ENCODE results near the gene RER1. TPM values are rescaled to one million over a fixed set of nuclear protein-coding genes. Genes with fewer than 3 reads are reported as not detected.
"Not testable (repeated sequence)": the region's sequence is repeated elsewhere in the genome, so short reads cannot be mapped to it uniquely, and the experiment has no call there.

RER1 gene
- total RNA-seq, 1 experiment from 2014 or later: 55.7 TPM

DNA sequence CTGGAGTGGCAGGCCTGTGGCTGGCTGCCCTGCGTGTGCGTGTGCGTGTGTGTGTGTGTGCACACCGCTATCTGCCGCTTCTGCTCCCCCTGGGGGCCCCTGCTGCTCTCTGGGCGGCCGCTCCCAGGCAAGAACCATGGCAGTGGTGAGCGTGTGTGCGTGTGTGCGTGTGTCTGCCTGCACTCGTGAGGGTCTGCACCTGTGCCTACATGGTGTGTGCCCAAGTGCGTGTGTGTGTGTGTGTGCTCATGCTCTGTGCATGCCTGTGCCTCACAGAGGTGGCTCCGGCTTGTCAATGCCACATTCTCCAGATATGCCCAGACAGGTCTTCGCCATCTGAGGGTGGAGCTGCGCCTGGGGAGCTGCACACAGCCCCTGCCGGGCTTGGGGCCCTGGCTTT is 39.5 kb downstream of the RER1 start:
- in situ Hi-C loops (cut with HindIII; ENCODE audit: low pct_unique_long_range_greater_than_20kb, low sequenced_read_pairs): no loop called here

DNA sequence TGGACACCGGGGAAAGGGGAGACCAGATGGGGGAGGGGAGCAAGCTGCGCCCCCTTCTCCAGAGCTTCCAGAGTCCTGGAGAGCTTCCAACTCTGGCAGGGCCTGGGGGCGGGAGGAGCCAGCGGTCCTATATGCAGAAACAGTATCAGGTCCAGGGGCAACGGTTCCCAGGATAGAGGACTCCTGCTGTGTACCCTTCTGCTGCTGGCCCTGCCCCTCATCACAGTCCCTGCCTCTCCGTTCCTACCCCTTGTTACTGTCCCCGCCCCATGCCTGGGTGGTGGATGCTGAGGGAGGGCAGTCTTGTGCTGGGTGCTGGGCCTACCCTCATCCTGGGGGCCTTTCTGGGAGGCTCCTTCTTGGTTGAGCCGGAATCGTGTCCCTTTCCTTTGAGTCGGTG is 39.9 kb downstream of the RER1 start:
- in situ Hi-C loops (cut with HindIII; ENCODE audit: low pct_unique_long_range_greater_than_20kb, low sequenced_read_pairs): no loop called here
- DNase-seq (ENCODE audit: low read depth): no peak

More for the DNA sequence above, 39.5 kb downstream of the RER1 start:
- DNase-seq (ENCODE audit: low read depth): no peak

DNA sequence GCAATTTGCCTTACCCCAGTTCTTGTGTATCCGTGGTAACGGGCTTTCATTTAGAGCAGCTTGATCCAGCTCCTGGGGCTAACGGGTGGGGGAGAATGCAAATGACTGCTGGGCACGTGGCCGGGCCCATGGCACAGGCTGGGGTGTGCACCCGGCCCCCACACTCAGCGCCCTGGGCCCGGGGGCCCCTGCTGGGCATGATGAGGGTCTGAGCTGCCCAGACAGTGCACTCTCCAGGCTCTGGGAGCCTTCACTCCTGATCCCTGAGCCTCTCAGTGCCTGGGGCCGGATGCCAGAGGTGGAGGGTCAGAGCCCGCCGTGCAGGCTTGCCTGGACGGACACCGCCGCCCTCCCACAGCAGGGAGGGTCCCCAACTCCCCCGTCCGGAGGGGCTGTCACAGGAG is 40.8 kb downstream of the RER1 start:
- no peak for DNase-seq (ENCODE audit: low read depth)
- in situ Hi-C loops (cut with HindIII; ENCODE audit: low pct_unique_long_range_greater_than_20kb, low sequenced_read_pairs): no loop called here

DNA sequence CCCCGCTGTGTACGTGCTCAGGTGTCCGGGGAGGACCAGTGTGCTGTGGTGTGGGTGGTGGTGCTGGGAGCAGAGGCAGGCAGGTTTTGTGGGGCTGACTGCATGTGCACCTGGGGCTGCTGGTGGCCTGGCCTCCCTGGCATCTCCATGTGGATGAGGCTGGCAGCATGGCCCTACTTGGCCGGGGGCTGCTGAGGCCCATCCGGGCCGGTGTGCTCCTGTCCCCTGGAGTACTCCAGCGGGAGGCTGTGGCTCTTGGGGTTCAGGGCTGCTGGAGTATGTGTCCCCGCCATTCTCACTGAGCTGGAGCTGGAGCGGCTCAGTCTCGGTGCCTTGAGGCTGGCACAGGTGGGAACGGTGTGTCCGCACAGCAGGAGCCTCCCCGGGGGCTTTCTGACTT is 41.6 kb downstream of the RER1 start:
- in situ Hi-C loops (cut with HindIII; ENCODE audit: low pct_unique_long_range_greater_than_20kb, low sequenced_read_pairs): no loop called here
- no peak for DNase-seq (ENCODE audit: low read depth)

DNA sequence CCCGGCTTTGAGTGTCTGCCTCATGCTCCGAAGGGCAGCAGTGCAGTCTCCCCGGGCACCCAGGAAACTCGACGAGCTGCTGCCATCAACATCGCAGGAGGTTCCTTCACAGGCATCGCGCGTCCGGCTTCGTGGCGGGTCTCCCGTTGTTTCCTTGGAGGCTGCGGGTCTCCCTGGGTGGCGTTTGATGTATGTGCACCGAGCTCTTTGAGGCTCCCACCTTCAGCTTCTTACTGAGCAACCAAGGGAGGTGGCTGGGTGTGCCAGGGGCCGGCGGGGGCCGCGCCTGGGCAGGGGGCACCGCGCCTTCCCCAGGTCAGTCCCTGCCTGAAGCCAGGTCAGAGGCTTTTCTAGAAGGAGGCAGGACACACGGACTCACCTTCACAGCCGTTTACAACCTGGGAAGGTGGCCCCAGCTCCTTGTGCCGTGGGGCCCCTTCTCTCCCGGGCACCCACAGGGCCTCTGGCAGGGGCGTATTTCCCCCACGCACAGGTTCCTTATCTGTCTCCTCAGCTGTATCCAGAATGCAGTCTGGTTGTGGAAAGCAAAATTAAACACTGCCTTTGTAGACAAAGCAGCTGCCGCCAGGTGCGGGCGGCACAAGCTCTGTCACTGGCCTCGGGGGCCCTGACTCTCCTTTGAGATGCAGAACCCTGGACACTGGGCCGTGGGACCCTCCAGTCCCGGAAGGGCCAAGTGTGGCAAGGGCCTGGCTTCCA is 42.5 kb downstream of the RER1 start:
- in situ Hi-C loops (cut with HindIII; ENCODE audit: low pct_unique_long_range_greater_than_20kb, low sequenced_read_pairs): no loop called here
- DNase-seq (ENCODE audit: low read depth): no peak

DNA sequence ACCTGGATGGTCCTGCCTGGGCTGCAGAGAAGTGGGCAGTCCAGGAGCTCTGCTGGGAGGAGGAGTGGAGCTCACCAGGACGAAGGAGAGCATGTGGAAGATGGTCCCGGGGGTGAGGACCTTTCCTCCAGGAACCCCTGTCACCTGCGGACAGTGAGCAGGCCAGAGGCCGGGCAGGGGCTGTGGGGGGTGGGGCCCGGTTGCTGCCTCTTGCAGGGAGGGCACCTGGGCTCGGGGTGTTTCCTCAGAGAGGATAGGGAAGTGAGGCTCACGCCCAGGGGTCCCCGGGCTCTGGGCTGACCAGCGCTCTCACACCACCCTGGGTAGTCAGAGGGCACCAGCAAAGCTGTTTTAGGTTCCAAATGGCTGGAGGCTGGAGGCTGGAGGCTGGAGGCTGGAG is 43.5 kb downstream of the RER1 start:
- in situ Hi-C loops (cut with HindIII; ENCODE audit: low pct_unique_long_range_greater_than_20kb, low sequenced_read_pairs): no loop called here
- no peak for DNase-seq (ENCODE audit: low read depth)

DNA sequence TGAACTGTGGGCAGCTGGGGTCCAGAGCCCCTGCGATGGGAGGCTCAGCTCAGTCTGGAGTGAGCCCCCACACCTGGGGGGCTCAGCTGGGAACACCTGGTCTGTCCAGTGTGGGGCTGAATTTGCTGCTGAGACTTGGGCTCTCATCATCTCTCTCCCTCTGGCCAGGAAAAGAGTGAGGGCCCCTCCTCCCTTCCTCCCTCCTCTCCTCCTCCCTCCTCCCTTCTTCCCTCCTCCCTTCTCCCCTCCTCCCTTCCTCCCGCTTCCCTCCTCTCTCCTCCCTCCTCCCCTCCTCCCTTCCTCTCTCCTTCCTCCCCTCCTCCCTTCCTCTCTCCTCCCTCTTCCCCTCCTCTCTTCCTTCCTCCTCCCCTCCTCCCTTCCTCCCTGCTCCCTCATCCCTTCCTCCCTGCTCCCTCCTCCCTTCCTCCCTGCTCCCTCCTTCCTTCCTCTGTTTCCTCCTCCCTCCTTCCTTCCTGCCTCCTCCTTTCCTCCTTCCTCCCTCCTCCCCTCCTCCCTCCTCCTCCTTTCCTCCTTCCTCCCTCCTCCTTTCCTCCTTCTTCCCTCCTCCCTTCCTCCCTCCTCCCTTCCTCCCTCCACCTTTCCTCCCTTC is 44.2 kb downstream of the RER1 start:
- in situ Hi-C loops (cut with HindIII; ENCODE audit: low pct_unique_long_range_greater_than_20kb, low sequenced_read_pairs): no loop called here
- DNase-seq (ENCODE audit: low read depth): no peak

DNA sequence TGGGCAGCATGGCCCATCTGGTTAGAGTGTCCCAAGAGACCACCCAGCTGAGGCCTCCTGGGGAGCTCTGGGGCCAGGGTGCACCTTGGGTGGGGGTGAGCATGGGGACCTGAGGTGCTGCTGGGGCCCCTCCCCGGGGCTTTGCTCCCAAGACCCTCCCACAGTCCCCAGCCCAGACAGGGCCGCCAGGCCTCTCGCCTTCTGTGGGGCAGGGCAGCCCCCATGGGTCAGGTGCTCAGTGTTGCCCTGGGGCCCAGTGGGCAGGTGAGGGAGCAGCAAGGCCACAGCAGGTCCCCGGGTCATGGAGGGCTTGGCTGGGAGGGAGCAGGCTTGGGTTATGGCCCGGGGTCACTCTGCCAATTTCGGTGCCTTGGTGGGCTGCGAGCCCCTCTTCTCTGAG is 45.2 kb downstream of the RER1 start:
- no peak for DNase-seq (ENCODE audit: low read depth)
- in situ Hi-C loops (cut with HindIII; ENCODE audit: low pct_unique_long_range_greater_than_20kb, low sequenced_read_pairs): no loop called here

DNA sequence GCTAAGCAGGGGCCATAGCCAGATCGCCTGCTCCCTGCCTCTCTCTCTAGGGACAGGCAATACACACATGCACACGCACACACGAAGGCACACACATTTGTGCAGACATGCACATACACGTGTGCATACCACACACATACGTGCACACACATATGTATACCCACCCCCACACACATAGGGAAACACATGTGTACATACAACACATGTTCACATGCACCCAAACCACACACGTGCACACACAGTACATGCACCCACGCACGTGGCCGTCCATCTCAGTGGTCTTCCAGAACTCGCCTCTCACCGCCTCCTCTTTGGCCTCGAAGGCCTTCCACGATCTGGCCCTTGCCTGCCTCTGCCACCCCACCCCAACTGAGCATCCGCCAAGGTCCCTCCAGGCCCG is 46.0 kb downstream of the RER1 start:
- in situ Hi-C loops (cut with HindIII; ENCODE audit: low pct_unique_long_range_greater_than_20kb, low sequenced_read_pairs): no loop called here

DNA sequence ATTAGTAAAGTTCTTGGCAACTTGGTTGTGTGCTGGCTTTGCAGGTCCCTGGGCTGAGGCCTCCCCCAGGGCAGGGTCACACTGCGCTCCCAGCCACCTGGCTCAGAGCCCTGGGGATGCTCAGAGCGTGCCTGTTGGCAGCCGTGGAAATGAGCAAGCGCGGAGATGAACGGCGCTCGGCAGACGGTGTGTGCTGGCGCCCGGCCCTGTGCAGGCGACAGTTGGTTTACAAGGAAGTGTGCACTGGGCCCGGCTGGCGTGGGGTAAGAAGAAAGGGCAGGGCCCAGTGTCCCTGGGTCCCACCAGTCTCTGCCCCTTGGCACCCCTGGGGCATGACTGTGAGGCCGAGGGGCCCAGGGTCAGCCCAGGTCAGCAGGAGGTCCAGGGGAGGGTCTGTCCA is 46.4 kb downstream of the RER1 start:
- in situ Hi-C loops (cut with HindIII; ENCODE audit: low pct_unique_long_range_greater_than_20kb, low sequenced_read_pairs): no loop called here
- no peak for DNase-seq (ENCODE audit: low read depth)

More for the DNA sequence above, 46.0 kb downstream of the RER1 start:
- DNase-seq (ENCODE audit: low read depth): no peak

DNA sequence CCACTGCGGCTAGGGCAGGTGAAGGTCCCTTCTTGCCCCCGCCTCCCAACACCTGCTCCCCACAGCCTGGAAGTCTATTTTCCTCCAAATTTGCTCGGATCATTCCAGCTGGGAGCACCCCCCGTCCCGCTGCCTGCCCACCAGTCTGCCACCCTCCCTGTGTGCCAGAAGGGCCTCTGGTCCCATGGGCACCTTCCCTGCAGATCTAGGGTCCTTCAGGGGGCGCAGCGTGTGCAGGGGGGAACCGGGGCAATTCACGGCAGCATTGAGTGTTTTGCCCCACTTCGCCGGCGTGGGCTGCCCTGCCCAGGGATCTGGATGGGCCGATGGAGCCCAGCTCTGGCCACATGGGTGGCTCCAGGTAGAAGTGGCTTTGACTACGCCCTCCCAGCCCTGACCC is 47.0 kb downstream of the RER1 start:
- DNase-seq (ENCODE audit: low read depth): no peak
- in situ Hi-C loops (cut with HindIII; ENCODE audit: low pct_unique_long_range_greater_than_20kb, low sequenced_read_pairs): no loop called here

DNA sequence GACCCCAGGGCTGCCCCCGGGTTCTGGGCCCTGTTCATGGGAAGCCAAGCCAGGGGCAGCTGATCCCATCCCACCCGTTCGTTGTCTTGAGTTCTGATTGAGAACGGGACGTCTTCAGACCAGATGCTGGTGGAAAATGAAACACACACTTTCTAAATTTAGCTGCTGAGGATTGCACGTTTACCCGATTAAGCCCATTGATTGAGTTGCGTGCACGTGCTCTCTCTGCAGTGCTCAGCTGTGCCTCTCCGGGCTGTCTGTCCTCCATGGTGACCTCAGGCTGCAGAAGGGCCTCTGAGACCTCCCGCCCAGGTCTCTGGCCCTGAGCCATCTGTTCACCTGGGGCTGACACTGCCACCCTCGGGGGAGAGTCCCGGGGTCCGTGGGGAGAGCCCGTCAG is 47.7 kb downstream of the RER1 start:
- DNase-seq (ENCODE audit: low read depth): no peak
- in situ Hi-C loops (cut with HindIII; ENCODE audit: low pct_unique_long_range_greater_than_20kb, low sequenced_read_pairs): no loop called here

DNA sequence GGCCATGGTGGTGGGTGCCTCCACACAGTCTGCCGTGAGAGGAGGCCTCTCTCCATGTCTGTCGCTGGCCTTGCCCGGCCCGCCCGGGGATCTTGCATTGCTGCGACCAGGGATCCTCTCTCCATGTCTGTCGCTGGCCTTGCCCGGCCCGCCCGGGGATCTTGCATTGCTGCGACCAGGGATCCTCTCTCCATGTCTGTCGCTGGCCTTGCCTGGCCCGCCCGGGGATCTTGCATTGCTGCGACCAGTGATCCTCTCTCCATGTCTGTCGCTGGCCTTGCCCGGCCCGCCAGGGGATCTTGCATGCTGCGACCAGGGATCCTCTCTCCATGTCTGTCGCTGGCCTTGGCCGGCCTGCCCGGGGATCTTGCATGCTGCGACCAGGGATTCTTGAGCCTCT is 48.7 kb downstream of the RER1 start:
- in situ Hi-C loops (cut with HindIII; ENCODE audit: low pct_unique_long_range_greater_than_20kb, low sequenced_read_pairs); DNase-seq (ENCODE audit: low read depth): not testable (repeated sequence)

DNA sequence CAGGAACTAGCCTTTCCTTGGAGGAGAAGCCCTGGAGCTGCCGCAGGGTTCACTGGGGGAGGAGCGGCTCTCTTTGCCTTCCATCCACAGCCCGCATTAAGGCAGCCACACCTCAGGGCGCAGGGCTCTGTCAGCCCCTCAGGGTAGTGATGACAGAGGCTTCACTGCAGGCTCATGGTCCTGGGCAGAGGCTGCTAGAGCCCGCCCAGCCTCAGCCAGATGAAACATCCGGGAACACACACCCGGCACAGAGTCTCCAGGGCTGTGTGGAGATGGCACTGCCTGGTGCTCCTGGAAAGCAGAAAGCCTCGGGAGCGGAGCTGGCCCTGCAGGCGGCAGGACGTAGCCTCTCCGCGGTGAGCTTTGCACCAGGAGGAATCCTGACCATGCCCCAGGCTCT is 50.1 kb downstream of the RER1 start:
- DNase-seq (ENCODE audit: low read depth): no peak
- in situ Hi-C loops (cut with HindIII; ENCODE audit: low pct_unique_long_range_greater_than_20kb, low sequenced_read_pairs): no loop called here

DNA sequence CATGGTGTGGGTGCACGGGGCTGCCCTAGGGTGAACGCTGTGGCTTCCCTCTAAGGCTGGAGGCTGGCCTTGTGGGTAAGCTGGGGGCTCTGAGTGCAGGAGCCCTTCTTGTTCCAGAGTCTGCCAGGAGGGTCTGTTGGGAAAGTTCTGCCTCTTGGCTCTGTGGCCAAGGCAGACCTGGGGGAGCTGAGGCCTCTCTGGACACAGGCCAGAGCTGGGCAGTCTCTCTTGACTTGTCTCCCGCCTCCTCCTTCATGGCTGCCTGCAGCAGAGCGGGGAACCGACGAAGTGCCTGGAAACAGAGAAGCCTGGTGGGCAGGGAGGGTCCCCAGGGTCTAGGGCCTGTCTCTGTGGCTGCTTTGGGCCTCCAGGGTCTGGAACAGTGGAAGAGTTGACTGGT is 51.0 kb downstream of the RER1 start:
- no peak for DNase-seq (ENCODE audit: low read depth)
- in situ Hi-C loops (cut with HindIII; ENCODE audit: low pct_unique_long_range_greater_than_20kb, low sequenced_read_pairs): no loop called here

DNA sequence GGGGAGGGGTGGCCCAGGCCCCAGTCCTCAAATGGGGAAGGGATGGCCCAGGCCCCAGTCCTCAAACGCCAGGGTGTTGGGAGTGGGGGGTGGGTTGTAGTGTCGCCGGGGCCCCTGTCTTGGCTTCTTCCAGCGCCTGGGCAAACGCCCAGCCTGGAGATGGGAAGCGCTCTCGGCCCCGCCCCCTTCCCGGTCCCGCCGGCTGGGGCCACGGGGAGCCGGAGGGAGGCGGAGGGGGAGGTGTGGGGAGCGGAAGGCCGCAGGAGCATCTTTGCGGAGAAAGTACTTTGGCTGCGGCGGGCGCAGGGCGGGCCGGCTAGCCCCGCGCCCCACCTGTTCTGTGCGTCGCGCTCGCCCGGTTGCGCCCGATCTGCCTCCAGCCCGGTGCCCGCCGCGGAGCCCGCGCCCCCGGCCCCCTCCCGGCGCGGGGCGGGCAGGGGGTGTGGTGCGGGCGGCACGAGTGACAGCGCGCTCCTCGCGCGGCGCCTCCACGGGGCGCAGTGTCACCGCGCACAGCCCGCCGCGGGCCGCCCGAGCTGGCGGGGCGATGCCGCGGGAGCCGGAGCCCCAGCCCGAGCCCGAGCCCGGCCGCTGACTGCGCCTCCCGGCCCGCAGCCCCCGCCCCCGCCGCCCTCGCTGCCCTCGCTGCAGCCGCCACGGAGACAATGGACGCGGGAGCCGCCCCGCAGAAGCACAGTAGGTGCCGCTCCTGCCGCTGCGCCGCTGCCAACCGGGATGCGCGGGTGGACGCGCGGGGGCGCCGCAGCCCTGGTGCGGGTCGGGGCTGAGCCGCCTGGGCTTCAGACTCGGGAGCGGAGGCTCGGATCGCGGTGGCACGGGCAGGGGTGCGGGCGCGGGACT is 51.9 kb downstream of the RER1 start:
- in situ Hi-C loops (cut with HindIII; ENCODE audit: low pct_unique_long_range_greater_than_20kb, low sequenced_read_pairs): no loop called here
- no peak for DNase-seq (ENCODE audit: low read depth)

DNA sequence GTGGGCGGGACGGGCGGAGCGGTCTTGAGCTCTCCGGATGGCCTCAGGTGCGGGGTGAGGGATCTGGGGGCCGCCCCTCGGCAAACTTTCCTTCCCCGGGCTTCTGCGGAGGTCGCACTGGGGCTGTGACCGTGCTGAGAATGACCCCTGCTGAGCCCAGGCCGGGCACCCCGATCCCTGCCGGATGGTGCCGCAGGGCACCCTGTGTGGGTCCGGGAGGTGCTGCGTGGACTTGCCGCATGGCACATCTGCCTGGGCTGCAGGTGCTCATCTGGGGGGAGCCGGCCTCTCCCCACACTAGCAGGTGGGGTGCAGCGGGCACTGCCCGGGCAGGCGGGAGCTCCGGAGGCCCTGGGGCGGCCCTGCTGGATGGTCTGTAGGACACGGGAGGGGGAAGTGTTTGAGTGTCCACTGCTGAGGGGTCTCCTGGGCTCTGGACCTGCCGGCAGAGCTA is 52.5 kb downstream of the RER1 start:
- DNase-seq (ENCODE audit: low read depth): no peak
- in situ Hi-C loops (cut with HindIII; ENCODE audit: low pct_unique_long_range_greater_than_20kb, low sequenced_read_pairs): no loop called here

DNA sequence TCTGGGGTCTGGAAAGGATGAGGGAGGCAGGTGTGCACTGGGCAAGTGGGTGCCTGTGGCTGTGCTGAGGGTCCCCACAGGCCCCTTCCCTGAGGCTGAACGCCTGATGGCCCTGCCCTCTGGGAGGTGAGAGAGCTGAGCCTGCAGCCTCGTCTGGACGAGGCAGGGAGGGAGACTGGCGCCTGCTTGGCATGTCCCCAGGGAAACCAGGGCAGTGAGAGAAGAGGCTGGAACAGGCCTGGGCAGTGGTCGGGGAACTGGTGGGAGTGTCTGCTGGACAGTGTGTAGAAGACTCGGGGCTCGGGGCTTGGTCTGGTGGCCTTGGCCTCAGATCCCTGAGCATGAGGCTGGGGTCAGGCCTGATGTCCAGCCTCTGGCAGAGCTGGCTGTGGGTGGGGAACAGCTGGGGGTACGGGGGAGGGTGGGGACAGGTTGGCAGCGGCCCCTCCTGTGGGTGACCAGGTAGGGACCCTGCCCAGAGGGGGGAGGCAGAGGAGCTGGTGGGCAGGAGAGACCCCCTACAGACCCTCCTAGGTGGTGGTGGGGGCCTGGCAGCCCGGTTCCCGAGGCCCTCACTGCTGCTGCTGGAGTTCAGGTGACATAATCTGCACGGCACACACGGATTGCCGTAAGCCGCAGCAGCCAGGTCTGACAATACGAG is 53.7 kb downstream of the RER1 start:
- DNase-seq (ENCODE audit: low read depth): no peak
- in situ Hi-C loops (cut with HindIII; ENCODE audit: low pct_unique_long_range_greater_than_20kb, low sequenced_read_pairs): no loop called here

DNA sequence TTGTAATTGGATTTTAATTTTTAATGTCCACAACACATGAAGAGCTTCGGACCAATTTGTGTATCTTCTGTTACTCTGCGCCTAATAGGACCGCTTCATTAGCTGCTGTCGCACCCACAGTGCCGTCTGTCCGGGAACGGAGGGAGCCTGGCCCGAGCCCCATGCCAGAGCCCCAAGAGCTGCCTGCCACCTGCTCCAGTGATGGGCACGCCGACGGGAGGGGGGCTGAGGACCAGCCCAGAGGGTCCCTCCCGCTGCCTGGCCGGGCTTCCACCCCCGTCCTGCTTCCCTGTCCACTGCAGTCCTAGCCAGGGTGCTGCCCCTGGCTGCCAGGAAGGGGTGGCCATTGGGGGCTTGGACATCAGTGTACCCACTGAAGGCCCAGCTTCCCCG is 54.2 kb downstream of the RER1 start:
- in situ Hi-C loops (cut with HindIII; ENCODE audit: low pct_unique_long_range_greater_than_20kb, low sequenced_read_pairs): no loop called here
- DNase-seq (ENCODE audit: low read depth): no peak

All from Caki2 (cell line).